Keratinocyte (primary cell): Measurements from ENCODE around the gene C11orf68. TPM values are rescaled to one million over a fixed set of nuclear protein-coding genes. Genes with fewer than 3 reads are reported as not detected.

ENCODE experiments used
- DNase-seq: peaks from one replicate; pipeline ENCODE4 v3.0.0-alpha.2; 2011; ENCODE audit warnings: low read depth, missing footprints, low spot score
- FAIRE-seq: peaks from 2 replicates; lab custom pipeline; 2011; peaks lifted over from hg19 to GRCh38; lab: Jason Lieb, UNC
- H2AFZ ChIP-seq: 2 replicates; pipeline ENCODE4 v1.6.0; 2012; ENCODE audit warnings: low read length, control low read depth, inconsistent platforms; ENCODE audit not compliant: control insufficient read depth
- H3K27ac ChIP-seq: 2 replicates; pipeline ENCODE4 v1.5.1; 2011; ENCODE audit warnings: low read length; ENCODE audit not compliant: control insufficient read depth, insufficient read depth
- H3K27me3 ChIP-seq: 3 replicates; pipeline ENCODE4 v1.6.0; 2011; ENCODE audit warnings: low read length; ENCODE audit not compliant: control insufficient read depth, insufficient read depth; ENCODE audit errors: extremely low read depth
- H3K36me3 ChIP-seq, 2 experiments: 2 replicates in 1 of 2; 3 replicates in 1 of 2; pipeline ENCODE4 v1.5.1; 2011; ENCODE audit warnings: low read length in 2 of 2, mild to moderate bottlenecking in 1 of 2; ENCODE audit not compliant: control insufficient read depth in 2 of 2, insufficient read depth in 2 of 2; ENCODE audit errors: extremely low read depth in 1 of 2
- H3K4me1 ChIP-seq: 3 replicates; pipeline ENCODE4 v1.5.1; 2011; ENCODE audit warnings: low read length; ENCODE audit not compliant: control insufficient read depth, insufficient read depth; ENCODE audit errors: extremely low read depth
- H3K4me2 ChIP-seq: 3 replicates; pipeline ENCODE4 v1.6.0; 2011; ENCODE audit warnings: low read depth, low read length; ENCODE audit not compliant: control insufficient read depth, insufficient read depth; ENCODE audit errors: extremely low read depth
- H3K4me3 ChIP-seq, 3 experiments: fragments of 200-600 bp in 1 of 3; sonication (generic) in 1 of 3; 2 replicates in 2 of 3; 3 replicates in 1 of 3; pipeline ENCODE4 v1.5.1; 2011 to 2016; ENCODE audit warnings: low read length in 3 of 3, mild to moderate bottlenecking in 3 of 3, control low read depth in 2 of 3, inconsistent platforms in 1 of 3, low read depth in 1 of 3, mixed read lengths in 1 of 3, mixed run types in 1 of 3, moderate library complexity in 1 of 3; ENCODE audit not compliant: control insufficient read depth in 2 of 3, insufficient read depth in 2 of 3; ENCODE audit errors: extremely low read depth in 1 of 3
- H3K79me2 ChIP-seq: 2 replicates; pipeline ENCODE4 v1.6.0; 2012; ENCODE audit warnings: low read length; ENCODE audit not compliant: control insufficient read depth, insufficient read depth
- H3K9ac ChIP-seq: 3 replicates; pipeline ENCODE4 v1.6.0; 2011; ENCODE audit warnings: low read length; ENCODE audit not compliant: control insufficient read depth, insufficient read depth; ENCODE audit errors: extremely low read depth
- H3K9me1 ChIP-seq: 3 replicates; pipeline ENCODE4 v1.6.0; 2011; ENCODE audit warnings: low read length; ENCODE audit not compliant: control insufficient read depth, insufficient read depth; ENCODE audit errors: extremely low read depth
- H3K9me3 ChIP-seq: 2 replicates; pipeline ENCODE4 v1.5.1; 2012; ENCODE audit warnings: low read depth, low read length; ENCODE audit not compliant: control insufficient read depth
- H4K20me1 ChIP-seq: 3 replicates; pipeline ENCODE4 v1.6.0; 2011; ENCODE audit warnings: low read length; ENCODE audit not compliant: control insufficient read depth, insufficient read depth; ENCODE audit errors: extremely low read depth
- CTCF ChIP-seq, 3 experiments: IDR thresholded peaks in 1 of 3; conservative IDR thresholded peaks in 1 of 3; optimal IDR thresholded peaks in 1 of 3; 2 replicates in 2 of 3; 3 replicates in 1 of 3; pipeline versions ENCODE3 to v1.5.1; 2011; ENCODE audit warnings: low read length in 3 of 3, mild to moderate bottlenecking in 3 of 3, moderate library complexity in 2 of 3, control low read depth in 1 of 3, inconsistent platforms in 1 of 3; ENCODE audit not compliant: insufficient read depth in 2 of 3; ENCODE audit errors: extremely low read depth in 1 of 3
- EZH2 ChIP-seq: IDR thresholded peaks from one replicate; pipeline ENCODE4 v1.6.1; 2012; ENCODE audit warnings: inconsistent platforms, mild to moderate bottlenecking, low read length, moderate library complexity
- dilution Hi-C: fragments of 300-500 bp; cut with MboI; formaldehyde crosslinking; loops from one replicate; pipeline ENCODE4 v1.7.0; 2020; ENCODE audit warnings: low sequenced_read_pairs; ENCODE audit not compliant: extremely low pct_ligation_motif_present
- polyA plus RNA-seq, 5 experiments: library from polyadenylated mRNA; depleted of rRNA in 3 of 5; stranded (reverse) in 3 of 5; stranded (forward) in 1 of 5; unstranded in 1 of 5; fragments of >200 nt; gene quantifications; 1 replicate in 1 of 5; 2 replicates in 3 of 5; 3 replicates in 1 of 5; pipeline versions ENCODE4 v1.2.1 to v1.2.3, GENCODE V29; 2011 to 2012; ENCODE audit warnings: missing spikeins in 2 of 5, low read depth in 1 of 5, low replicate concordance in 1 of 5

Gene C11orf68
- polyA plus RNA-seq, 1 donor (not counting 4 experiments of a cell fraction or from before 2014, with no cell fraction given): 18.4 TPM

GRCh38 chr11:65917434-65918210, 1.2 kb downstream of the C11orf68 start:
- Histone ChIP-seq H3K27me3 (no peaks in the 10 kb centered on the region), H3K27ac (peak overlapping the region; percentile 95), H3K4me3 (peak overlapping the region; percentile 44 to 66 (median 59)), H3K9ac (peak overlapping the region; percentile 91), H3K9me1 (no peaks in the 10 kb centered on the region), H3K4me2 (peak overlapping the region; percentile 73), H3K36me3 (peaks cover 6 to 14% of the 10 kb centered on the region in 2 experiments), H2AFZ (no peak overlapping the region), H4K20me1 (no peaks in the 10 kb centered on the region), H3K9me3 (no peaks in the 10 kb centered on the region), H3K4me1 (peaks cover 70% of the 10 kb centered on the region), H3K79me2 (peaks cover 47% of the 10 kb centered on the region)
- TF ChIP-seq CTCF (optimal IDR thresholded peaks at IDR 0.05 in 1 of 3, IDR thresholded peaks at IDR 0.05 in 1 of 3, conservative IDR thresholded peaks at IDR 0.05 in 1 of 3; ENCODE audit: extremely low read depth in 1 of 3, insufficient read depth in 2 of 3, low read length in 3 of 3) (no peak), EZH2 (no peak)
- dilution Hi-C loops: no loop called here
- FAIRE-seq (no peak), DNase-seq (no peak)

GRCh38 chr11:65917077-65917433, 1.8 kb downstream of the C11orf68 start:
- DNase-seq (no peak), FAIRE-seq (no peak)
- Histone ChIP-seq H4K20me1 (no peaks in the 10 kb centered on the region), H3K27me3 (no peaks in the 10 kb centered on the region), H3K4me1 (peaks cover 70% of the 10 kb centered on the region), H3K9ac (peak overlapping the region; percentile 91), H3K9me3 (no peaks in the 10 kb centered on the region), H3K79me2 (peaks cover 47% of the 10 kb centered on the region), H3K4me2 (peak overlapping the region; percentile 73), H3K4me3 (peak overlapping the region in 1 of 3 experiments; percentile 66), H3K9me1 (no peaks in the 10 kb centered on the region), H2AFZ (no peak overlapping the region), H3K27ac (peak overlapping the region; percentile 95), H3K36me3 (peaks cover 6 to 8% of the 10 kb centered on the region in 2 experiments)
- no peak for TF ChIP-seq CTCF (optimal IDR thresholded peaks at IDR 0.05 in 1 of 3, IDR thresholded peaks at IDR 0.05 in 1 of 3, conservative IDR thresholded peaks at IDR 0.05 in 1 of 3; ENCODE audit: extremely low read depth in 1 of 3, insufficient read depth in 2 of 3, low read length in 3 of 3)
- no peak for TF ChIP-seq EZH2
- dilution Hi-C loops: no loop called here
